H9 (cell line): Measurements from ENCODE around the gene ITGA7. TPM values are rescaled to one million over a fixed set of nuclear protein-coding genes. Genes with fewer than 3 reads are reported as not detected.

Source experiments
- DNase-seq: peaks from one replicate; pipeline ENCODE4 v3.0.0-alpha.2; 2017
- H2AFZ ChIP-seq: one replicate; pipeline ENCODE4 v1.6.1; 2013; ENCODE audit warnings: mild to moderate bottlenecking, low read length, control low read depth, moderate library complexity
- H2AK5ac ChIP-seq: 2 replicates; pipeline ENCODE4 v1.6.1; 2013; ENCODE audit warnings: low read length, control low read depth, mixed read lengths; ENCODE audit not compliant: insufficient read length
- H2BK120ac ChIP-seq: one replicate; pipeline ENCODE4 v1.6.1; 2013; ENCODE audit warnings: low read depth, mild to moderate bottlenecking, low read length, control low read depth, inconsistent platforms; ENCODE audit not compliant: poor library complexity, severe bottlenecking
- H2BK12ac ChIP-seq: 2 replicates; pipeline ENCODE4 v1.6.1; 2013; ENCODE audit warnings: low read length, control low read depth, mixed read lengths, low read depth; ENCODE audit not compliant: insufficient read length
- H2BK15ac ChIP-seq: 2 replicates; pipeline ENCODE4 v1.6.1; 2013; ENCODE audit warnings: low read depth, low read length, control low read depth
- H2BK20ac ChIP-seq: one replicate; pipeline ENCODE4 v1.6.1; 2013; ENCODE audit warnings: low read depth, mild to moderate bottlenecking, low read length, control low read depth, inconsistent platforms; ENCODE audit not compliant: poor library complexity, severe bottlenecking
- H2BK5ac ChIP-seq: 2 replicates; pipeline ENCODE4 v1.6.1; 2013; ENCODE audit warnings: low read length, control low read depth, mixed read lengths; ENCODE audit not compliant: insufficient read length
- H3K14ac ChIP-seq: 2 replicates; pipeline ENCODE4 v1.6.1; 2013; ENCODE audit warnings: low read length, control low read depth; ENCODE audit not compliant: insufficient read depth
- H3K18ac ChIP-seq: 2 replicates; pipeline ENCODE4 v1.6.1; 2013; ENCODE audit warnings: low read depth, mild to moderate bottlenecking, mixed read lengths, low read length, control low read depth; ENCODE audit not compliant: insufficient read length
- H3K23ac ChIP-seq: 2 replicates; pipeline ENCODE4 v1.6.1; 2013; ENCODE audit warnings: low read length, control low read depth, mixed read lengths, low read depth; ENCODE audit not compliant: insufficient read length
- H3K23me2 ChIP-seq: 2 replicates; pipeline ENCODE4 v1.6.1; 2013; ENCODE audit warnings: low read depth, mild to moderate bottlenecking, mixed read lengths, low read length, control low read depth; ENCODE audit not compliant: insufficient read length, poor library complexity, severe bottlenecking
- H3K27ac ChIP-seq: 2 replicates; pipeline ENCODE4 v1.5.1; 2013; ENCODE audit warnings: low read length, control low read depth, mixed read lengths, low read depth; ENCODE audit not compliant: insufficient read length
- H3K27me3 ChIP-seq: 2 replicates; pipeline ENCODE4 v1.6.1; 2013; ENCODE audit warnings: low read length, control low read depth, inconsistent platforms; ENCODE audit not compliant: insufficient read depth
- H3K4ac ChIP-seq: 2 replicates; pipeline ENCODE4 v1.6.1; 2013; ENCODE audit warnings: low read depth, mild to moderate bottlenecking, control low read depth, inconsistent platforms, low read length, moderate library complexity
- H3K4me1 ChIP-seq: 2 replicates; pipeline ENCODE4 v1.6.1; 2013; ENCODE audit warnings: low read length, control low read depth, inconsistent platforms; ENCODE audit not compliant: insufficient read depth
- H3K4me2 ChIP-seq: 2 replicates; pipeline ENCODE4 v1.6.1; 2013; ENCODE audit warnings: low read length, control low read depth, mixed read lengths; ENCODE audit not compliant: insufficient read length, insufficient read depth
- H3K56ac ChIP-seq: 2 replicates; pipeline ENCODE4 v1.6.1; 2013; ENCODE audit warnings: low read depth, mild to moderate bottlenecking, mixed read lengths, low read length, control low read depth; ENCODE audit not compliant: insufficient read length
- H3K79me1 ChIP-seq: 2 replicates; pipeline ENCODE4 v1.6.1; 2013; ENCODE audit warnings: low read depth, mild to moderate bottlenecking, moderate library complexity, low read length, control low read depth, inconsistent platforms; ENCODE audit not compliant: insufficient read depth, poor library complexity, severe bottlenecking
- H3K79me2 ChIP-seq: 2 replicates; pipeline ENCODE4 v1.6.1; 2013; ENCODE audit warnings: low read length, control low read depth, inconsistent platforms; ENCODE audit not compliant: insufficient read depth
- H3K9ac ChIP-seq: 2 replicates; pipeline ENCODE4 v1.6.1; 2013; ENCODE audit warnings: low read length, control low read depth, mixed read lengths; ENCODE audit not compliant: insufficient read length; ENCODE audit errors: extremely low read depth
- H3K9me3 ChIP-seq: one replicate; pipeline ENCODE4 v1.6.1; 2013; ENCODE audit warnings: low read depth, low read length, inconsistent platforms; ENCODE audit not compliant: control insufficient read depth
- H3T11ph ChIP-seq: one replicate; pipeline ENCODE4 v1.6.1; 2013; ENCODE audit warnings: mild to moderate bottlenecking, low read length, control low read depth, inconsistent platforms
- H4K20me1 ChIP-seq: one replicate; pipeline ENCODE4 v1.6.1; 2013; ENCODE audit not compliant: control insufficient read depth, insufficient read length, insufficient read depth
- H4K5ac ChIP-seq: 2 replicates; pipeline ENCODE4 v1.6.1; 2013; ENCODE audit warnings: low read depth, mild to moderate bottlenecking, mixed read lengths, low read length, control low read depth; ENCODE audit not compliant: insufficient read length
- H4K8ac ChIP-seq: replicated peaks from 2 replicates; pipeline ENCODE4 v1.6.1; 2013; ENCODE audit warnings: low read length, control low read depth, mixed read lengths, low read depth; ENCODE audit not compliant: insufficient read length
- H4K91ac ChIP-seq: 2 replicates; pipeline ENCODE4 v1.6.1; 2013; ENCODE audit warnings: low read depth, mild to moderate bottlenecking, moderate library complexity, mixed read lengths, low read length, control low read depth; ENCODE audit not compliant: insufficient read length
- H3K27ac Mint-ChIP-seq, 3 experiments: 2 replicates in 2 of 3; 3 replicates in 1 of 3; pipeline ENCODE4 v1.8.0; 2020 to 2021; ENCODE audit warnings: mixed read lengths in 3 of 3, mild to moderate bottlenecking in 1 of 3, moderate library complexity in 1 of 3
- H3K27me3 Mint-ChIP-seq: 2 replicates; pipeline ENCODE4 v1.8.0; 2021; ENCODE audit warnings: low read depth, mild to moderate bottlenecking, moderate library complexity, mixed read lengths
- H3K36me3 Mint-ChIP-seq, 3 experiments: 2 replicates in 2 of 3; 3 replicates in 1 of 3; pipeline ENCODE4 v1.8.0; 2020 to 2021; ENCODE audit warnings: low read depth in 3 of 3, mixed read lengths in 3 of 3; ENCODE audit not compliant: insufficient read depth in 1 of 3
- H3K4me1 Mint-ChIP-seq, 2 experiments: 2 replicates each; pipeline ENCODE4 v1.8.0; 2020; ENCODE audit warnings: mixed read lengths in 2 of 2
- H3K4me3 Mint-ChIP-seq, 2 experiments: 2 replicates in 1 of 2; 3 replicates in 1 of 2; pipeline ENCODE4 v1.8.0; 2020 to 2021; ENCODE audit warnings: mild to moderate bottlenecking in 2 of 2, mixed read lengths in 2 of 2, moderate library complexity in 1 of 2
- H3K9me3 Mint-ChIP-seq, 2 experiments: 2 replicates in 1 of 2; 3 replicates in 1 of 2; pipeline ENCODE4 v1.8.0; 2020; ENCODE audit warnings: mild to moderate bottlenecking in 2 of 2, mixed read lengths in 2 of 2, moderate library complexity in 1 of 2
- total RNA-seq: library from RNA; stranded (reverse); gene quantifications from 2 replicates; pipeline ENCODE4 v1.2.1, GENCODE V29; 2021
- TF ChIP-seq, protein P1 (sequence below): fragments of 200-600 bp; sonication (generic); conservative IDR thresholded peaks from 3 replicates; pipeline ENCODE4 v1.8.0; 2021; ENCODE audit warnings: antibody characterized with exemption, mild to moderate bottlenecking

The ITGA7 gene
- total RNA-seq, 1 experiment from 2014 or later, result 119 TPM

DNA sequence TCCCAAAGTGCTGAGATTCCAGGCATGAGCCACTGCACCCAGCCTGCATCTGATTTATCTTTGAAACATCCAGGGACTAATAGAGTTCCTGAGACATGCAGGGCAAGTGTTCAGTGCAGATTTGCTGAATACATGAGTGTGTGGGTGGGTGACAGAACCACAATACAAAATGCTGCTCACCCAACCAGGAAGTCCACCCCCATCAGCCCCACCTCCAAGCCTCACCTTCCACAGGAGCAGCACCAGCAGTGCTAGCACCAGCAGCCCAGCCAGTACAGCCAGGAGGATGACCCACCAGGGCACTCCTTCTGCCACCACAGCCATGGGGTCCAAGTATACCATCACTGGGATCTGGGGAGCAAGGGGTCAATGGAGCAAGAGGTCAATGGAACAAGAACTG lies 20.0 kb downstream of the ITGA7 start:
- H3K23ac ChIP-seq, result no peak overlapping the region
- no peaks in the 10 kb centered on the region for H3K23me2 ChIP-seq
- no peak overlapping the region for H3K4ac ChIP-seq
- H4K5ac ChIP-seq, result no peak overlapping the region
- TF ChIP-seq, protein P1, sequence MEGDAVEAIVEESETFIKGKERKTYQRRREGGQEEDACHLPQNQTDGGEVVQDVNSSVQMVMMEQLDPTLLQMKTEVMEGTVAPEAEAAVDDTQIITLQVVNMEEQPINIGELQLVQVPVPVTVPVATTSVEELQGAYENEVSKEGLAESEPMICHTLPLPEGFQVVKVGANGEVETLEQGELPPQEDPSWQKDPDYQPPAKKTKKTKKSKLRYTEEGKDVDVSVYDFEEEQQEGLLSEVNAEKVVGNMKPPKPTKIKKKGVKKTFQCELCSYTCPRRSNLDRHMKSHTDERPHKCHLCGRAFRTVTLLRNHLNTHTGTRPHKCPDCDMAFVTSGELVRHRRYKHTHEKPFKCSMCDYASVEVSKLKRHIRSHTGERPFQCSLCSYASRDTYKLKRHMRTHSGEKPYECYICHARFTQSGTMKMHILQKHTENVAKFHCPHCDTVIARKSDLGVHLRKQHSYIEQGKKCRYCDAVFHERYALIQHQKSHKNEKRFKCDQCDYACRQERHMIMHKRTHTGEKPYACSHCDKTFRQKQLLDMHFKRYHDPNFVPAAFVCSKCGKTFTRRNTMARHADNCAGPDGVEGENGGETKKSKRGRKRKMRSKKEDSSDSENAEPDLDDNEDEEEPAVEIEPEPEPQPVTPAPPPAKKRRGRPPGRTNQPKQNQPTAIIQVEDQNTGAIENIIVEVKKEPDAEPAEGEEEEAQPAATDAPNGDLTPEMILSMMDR, result no peak
- Mint-ChIP-seq H3K4me3 (no peak overlapping the region), H3K9me3 (no peaks in the 10 kb centered on the region), H3K27me3 (no peaks in the 10 kb centered on the region), H3K27ac (no peak overlapping the region), H3K4me1 (peaks cover 2 to 3% of the 10 kb centered on the region in 2 experiments), H3K36me3 (peaks cover 25 to 51% (median 44%) of the 10 kb centered on the region in 3 experiments; a peak in 6 of 7 replicates)
- H2BK5ac ChIP-seq, result no peak overlapping the region
- no peak overlapping the region for H2AFZ ChIP-seq
- H2BK12ac ChIP-seq, result no peak overlapping the region
- H2BK120ac ChIP-seq, result no peak overlapping the region
- H3K79me2 ChIP-seq, result no peaks in the 10 kb centered on the region
- H3K9me3 ChIP-seq, result no peaks in the 10 kb centered on the region
- no peak overlapping the region for H2BK20ac ChIP-seq
- no peak overlapping the region for H2AK5ac ChIP-seq
- H4K91ac ChIP-seq, result no peak overlapping the region
- no peaks in the 10 kb centered on the region for H3K27me3 ChIP-seq
- H2BK15ac ChIP-seq, result no peak overlapping the region
- DNase-seq, result no peak
- H3T11ph ChIP-seq, result no peak overlapping the region
- H3K14ac ChIP-seq, result no peak overlapping the region
- H4K20me1 ChIP-seq, result no peaks in the 10 kb centered on the region
- no peak overlapping the region for H4K8ac ChIP-seq
- no peak overlapping the region for H3K27ac ChIP-seq
- no peak overlapping the region for H3K56ac ChIP-seq
- H3K79me1 ChIP-seq, result no peaks in the 10 kb centered on the region
- no peak overlapping the region for H3K18ac ChIP-seq
- H3K4me1 ChIP-seq, result no peaks in the 10 kb centered on the region
- H3K4me2 ChIP-seq, result no peak overlapping the region
- H3K9ac ChIP-seq, result no peak overlapping the region
